ENCODE results near the gene DECR2.

Gene DECR2

GRCh38 chr16:401468-402348 is at the start of gene DECR2:
Gene DECR2 (plus strand): TSS chr16:401885. CDS start chr16:401964, 79 bp downstream.
- ATAC-seq (replicated peaks) (peak; percentile 75 to 83), DNase-seq (peak; percentile 90)
- H3K4me1 Mint-ChIP-seq: peaks cover 20 to 27% of the 10 kb centered on the region in 2 donors
- H3K4me3 Mint-ChIP-seq: peak within 1 kb of the TSS; percentile 87 to 91
- peak within 1 kb of the TSS; percentile 99 for H3K27ac Mint-ChIP-seq
- H3K36me3 Mint-ChIP-seq: peaks cover 2 to 10% of the 10 kb centered on the region in 2 donors
- H3K27me3 Mint-ChIP-seq: no peaks in the 10 kb centered on the region
- no peaks in the 10 kb centered on the region for H3K9me3 Mint-ChIP-seq

GRCh38 chr16:352547-353403 is 48.9 kb upstream of the DECR2 start, which contains the start of gene AXIN1:
Gene AXIN1 (minus strand): TSS chr16:352723. CDS start chr16:347025, 5,698 bp downstream.
- no peaks in the 10 kb centered on the region for H3K27me3 Mint-ChIP-seq

GRCh38 chr16:353404-354290 is 48.0 kb upstream of the DECR2 start:
- peaks cover 10 to 29% of the 10 kb centered on the region in 2 donors for H3K4me1 Mint-ChIP-seq

More at GRCh38 chr16:352547-353403, 48.9 kb upstream of the DECR2 start, which contains the start of gene AXIN1:
- H3K27ac Mint-ChIP-seq: peak within 1 kb of the TSS; percentile 84
- H3K9me3 Mint-ChIP-seq: no peaks in the 10 kb centered on the region
- peak within 1 kb of the TSS; percentile 82 to 84 for H3K4me3 Mint-ChIP-seq
- DNase-seq (peak; percentile 97), ATAC-seq (replicated peaks) (peak; percentile 75 to 82)
- peaks cover 15 to 37% of the 10 kb centered on the region in 2 donors for H3K4me1 Mint-ChIP-seq
- peaks cover 5 to 10% of the 10 kb centered on the region in 2 donors for H3K36me3 Mint-ChIP-seq

GRCh38 chr16:354291-354881 is 47.3 kb upstream of the DECR2 start:
- ATAC-seq (replicated peaks) (no peak), DNase-seq (no peak)
- H3K4me3 Mint-ChIP-seq: peak overlapping the region; percentile 17 to 50
- H3K27me3 Mint-ChIP-seq: no peaks in the 10 kb centered on the region
- no peaks in the 10 kb centered on the region for H3K9me3 Mint-ChIP-seq
- peaks cover 3 to 7% of the 10 kb centered on the region in 2 donors for H3K36me3 Mint-ChIP-seq
- peaks cover 5 to 21% of the 10 kb centered on the region in 2 donors for H3K4me1 Mint-ChIP-seq
- H3K27ac Mint-ChIP-seq: no peak overlapping the region

More at GRCh38 chr16:353404-354290, 48.0 kb upstream of the DECR2 start:
- Mint-ChIP-seq H3K9me3 (no peaks in the 10 kb centered on the region), H3K27ac (no peak overlapping the region), H3K4me3 (peak overlapping the region; percentile 17 to 50), H3K27me3 (no peaks in the 10 kb centered on the region), H3K36me3 (peaks cover 3 to 10% of the 10 kb centered on the region in 2 donors)
- DNase-seq (no peak), ATAC-seq (replicated peaks) (no peak)

- Mint-ChIP-seq H3K9me3 (no peaks in the 10 kb centered on the region), H3K27ac (no peak overlapping the region), H3K36me3 (peaks cover 3 to 7% of the 10 kb centered on the region in 2 donors), H3K4me1 (peaks cover 2 to 15% of the 10 kb centered on the region in 2 donors), H3K4me3 (no peak overlapping the region), H3K27me3 (no peaks in the 10 kb centered on the region)
- DNase-seq: no peak
- no peak for ATAC-seq (replicated peaks)
Measured at GRCh38 chr16:354971-355461, 46.7 kb upstream of the DECR2 start.

GRCh38 chr16:356741-357140 is 44.9 kb upstream of the DECR2 start:
- H3K9me3 Mint-ChIP-seq: no peaks in the 10 kb centered on the region
- no peaks in the 10 kb centered on the region for H3K36me3 Mint-ChIP-seq
- H3K27me3 Mint-ChIP-seq: peaks cover 0 to 1% of the 10 kb centered on the region in 2 donors
- H3K4me1 Mint-ChIP-seq: peaks cover 3 to 8% of the 10 kb centered on the region in 2 donors
- DNase-seq (no peak), ATAC-seq (replicated peaks) (no peak)
- H3K27ac Mint-ChIP-seq: no peak overlapping the region
- no peak overlapping the region for H3K4me3 Mint-ChIP-seq

GRCh38 chr16:359067-359763 is 42.5 kb upstream of the DECR2 start:
- Mint-ChIP-seq H3K27me3 (peaks cover 14 to 18% of the 10 kb centered on the region in 2 donors), H3K36me3 (no peaks in the 10 kb centered on the region), H3K4me3 (no peak overlapping the region), H3K27ac (no peak overlapping the region), H3K4me1 (peaks cover 8 to 18% of the 10 kb centered on the region in 2 donors), H3K9me3 (no peaks in the 10 kb centered on the region)
- no peak for DNase-seq
- no peak for ATAC-seq (replicated peaks)

GRCh38 chr16:359871-360697 is 41.6 kb upstream of the DECR2 start:
- Mint-ChIP-seq H3K27me3 (peaks cover 14 to 18% of the 10 kb centered on the region in 2 donors), H3K36me3 (peaks cover 0 to 3% of the 10 kb centered on the region in 2 donors), H3K27ac (no peak overlapping the region), H3K9me3 (no peaks in the 10 kb centered on the region), H3K4me1 (peaks cover 8 to 16% of the 10 kb centered on the region in 2 donors), H3K4me3 (no peak overlapping the region)
- DNase-seq: no peak
- no peak for ATAC-seq (replicated peaks)

GRCh38 chr16:360698-361336 is 40.9 kb upstream of the DECR2 start:
- no peak for ATAC-seq (replicated peaks)
- Mint-ChIP-seq H3K9me3 (no peaks in the 10 kb centered on the region), H3K4me1 (peaks cover 8 to 16% of the 10 kb centered on the region in 2 donors), H3K27me3 (peaks cover 14 to 18% of the 10 kb centered on the region in 2 donors), H3K4me3 (no peak overlapping the region), H3K27ac (no peak overlapping the region), H3K36me3 (peaks cover 0 to 3% of the 10 kb centered on the region in 2 donors)
- DNase-seq: no peak

- Mint-ChIP-seq H3K9me3 (no peaks in the 10 kb centered on the region), H3K4me1 (peaks cover 8 to 16% of the 10 kb centered on the region in 2 donors), H3K4me3 (no peak overlapping the region), H3K27ac (no peak overlapping the region), H3K27me3 (peaks cover 14 to 18% of the 10 kb centered on the region in 2 donors), H3K36me3 (peaks cover 0 to 3% of the 10 kb centered on the region in 2 donors)
- no peak for ATAC-seq (replicated peaks)
- DNase-seq: no peak
Measured at GRCh38 chr16:361341-361871, 40.3 kb upstream of the DECR2 start.
